NB4 (cell line): Measurements from ENCODE around the gene ZMYND8.
"Not testable (repeated sequence)": the region's sequence is repeated elsewhere in the genome, so short reads cannot be mapped to it uniquely, and the experiment has no call there.

Experiments
- DNase-seq: peaks from one replicate; pipeline ENCODE4 v3.0.0; 2010; ENCODE audit warnings: low read depth
- H3K4me3 ChIP-seq: one replicate; pipeline ENCODE4 v1.5.1; 2011; ENCODE audit warnings: mild to moderate bottlenecking, low read depth, low read length, moderate library complexity
- CTCF ChIP-seq: IDR thresholded peaks from one replicate; pipeline ENCODE4 v1.5.1; 2012; ENCODE audit warnings: low read depth, low read length
- MYC ChIP-seq: IDR thresholded peaks from 2 replicates; pipeline ENCODE4 v1.6.1; 2011; ENCODE audit warnings: low read depth, low read length
- POLR2A ChIP-seq: IDR thresholded peaks from 2 replicates; pipeline ENCODE4 v1.6.1; 2011; ENCODE audit warnings: mild to moderate bottlenecking; ENCODE audit not compliant: insufficient read length; ENCODE audit errors: extremely low read depth
- TF ChIP-seq, protein P1 (sequence below): IDR thresholded peaks from 2 replicates; pipeline ENCODE4 v1.6.1; 2011; ENCODE audit warnings: low read depth, low read length

ZMYND8 gene

DNA sequence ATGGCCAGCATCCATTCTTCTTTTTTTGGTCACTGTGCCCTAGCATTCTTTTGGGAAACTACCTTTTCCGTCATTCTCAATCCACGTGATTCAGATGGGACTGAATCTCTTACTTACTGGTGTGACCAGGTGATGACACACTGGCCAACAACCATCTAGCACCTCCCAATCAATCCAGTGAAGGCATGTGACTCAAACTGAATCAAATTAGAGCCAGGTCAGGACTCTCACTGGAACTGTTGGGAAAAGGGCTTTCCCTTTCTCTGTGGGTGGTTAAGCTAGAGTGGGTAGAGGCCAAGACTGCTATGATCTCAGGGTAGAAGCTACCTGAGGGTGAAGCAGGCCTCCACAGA lies 36.2 kb upstream of the ZMYND8 start:
- no peak overlapping the region for H3K4me3 ChIP-seq
- TF ChIP-seq CTCF (no peak), MYC (no peak), POLR2A (no peak)
- TF ChIP-seq, protein P1, sequence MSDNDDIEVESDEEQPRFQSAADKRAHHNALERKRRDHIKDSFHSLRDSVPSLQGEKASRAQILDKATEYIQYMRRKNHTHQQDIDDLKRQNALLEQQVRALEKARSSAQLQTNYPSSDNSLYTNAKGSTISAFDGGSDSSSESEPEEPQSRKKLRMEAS, result no peak
- DNase-seq, result no peak

GRCh38 chr20:47392015-47392720 lies 35.7 kb upstream of the ZMYND8 start:
- peak; percentile 97 for DNase-seq
- H3K4me3 ChIP-seq, result no peak overlapping the region
- TF ChIP-seq CTCF (no peak), MYC (no peak)
- TF ChIP-seq, protein P1, result peak; percentile 65

DNA sequence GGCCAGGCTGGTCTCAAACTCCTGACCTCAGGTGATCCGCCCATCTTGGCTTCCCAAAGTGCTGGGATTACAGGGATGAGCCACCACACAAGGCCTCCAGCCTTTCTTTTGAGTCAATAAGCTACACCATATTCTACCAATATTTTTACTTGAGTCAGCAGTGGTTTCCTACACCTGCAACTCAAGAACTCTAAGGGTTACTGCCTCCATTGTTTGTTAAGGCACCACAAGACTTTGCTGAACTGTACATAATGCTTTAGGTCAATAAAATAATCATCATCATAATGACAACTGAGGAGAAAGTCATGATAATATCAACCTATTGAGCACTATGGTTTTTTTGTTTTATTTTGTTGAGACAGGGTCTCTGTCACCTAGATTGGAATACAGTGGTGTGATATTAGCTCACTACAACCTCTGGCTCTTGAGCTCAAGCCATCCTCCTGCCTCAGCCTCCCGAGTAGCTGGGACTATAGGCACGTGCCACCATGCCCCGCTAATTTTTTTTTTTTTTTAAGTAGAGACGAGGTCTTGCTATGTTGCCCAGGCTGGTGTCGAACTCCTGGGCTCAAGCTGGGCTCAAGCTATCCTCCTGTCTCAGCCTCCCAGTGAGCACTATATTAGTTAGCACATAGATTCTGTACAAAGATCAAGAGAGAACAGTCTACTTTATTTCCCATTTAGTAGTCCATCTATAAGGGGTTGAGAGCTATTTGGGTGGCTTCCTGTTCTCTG lies 34.9 kb upstream of the ZMYND8 start:
- TF ChIP-seq POLR2A, result no peak
- TF ChIP-seq CTCF, result no peak
- TF ChIP-seq MYC, result no peak
- TF ChIP-seq, protein P1, result no peak
- no peak overlapping the region for H3K4me3 ChIP-seq
- DNase-seq, result no peak

GRCh38 chr20:47389867-47390347 lies 33.4 kb upstream of the ZMYND8 start:
- no peak overlapping the region for H3K4me3 ChIP-seq
- DNase-seq, result peak; percentile 45
- TF ChIP-seq POLR2A (no peak), CTCF (no peak), MYC (no peak)
- TF ChIP-seq, protein P1, result no peak

- DNase-seq, H3K4me3 ChIP-seq: not testable (repeated sequence)
Measured at GRCh38 chr20:47385968-47386367, 29.5 kb upstream of the ZMYND8 start.

GRCh38 chr20:47382746-47383415 lies 26.4 kb upstream of the ZMYND8 start:
- no peak for DNase-seq
- TF ChIP-seq CTCF, result no peak
- TF ChIP-seq, protein P1, result no peak
- no peak overlapping the region for H3K4me3 ChIP-seq
